ENCODE results near the gene PLET1. TPM values are rescaled to one million over a fixed set of nuclear protein-coding genes. Genes with fewer than 3 reads are reported as not detected.

PLET1 gene
- total and polyA plus RNA-seq, 2 of the 8 experiments (the other 6 are each of a cell fraction or from before 2014, with no cell fraction given), result not detected

DNA sequence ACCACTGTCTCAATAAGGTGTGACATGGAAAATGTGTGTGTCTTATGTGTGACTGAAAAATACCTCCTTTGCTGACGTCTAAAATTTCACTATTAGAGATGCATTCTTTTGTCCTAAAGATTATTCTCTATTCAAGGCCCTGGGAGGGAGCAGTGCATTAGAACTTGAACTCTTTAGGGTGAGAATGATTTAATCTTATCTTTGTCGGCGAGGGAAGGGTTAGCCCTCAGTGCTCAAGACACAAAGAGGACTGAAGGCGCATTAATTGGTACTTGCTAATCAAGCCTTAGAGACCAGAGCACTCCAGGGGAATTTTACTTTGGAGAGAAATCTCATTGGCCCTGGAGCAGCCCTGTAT, 29.8 kb upstream of the PLET1 start:
- Histone ChIP-seq H3K14ac (ENCODE audit: insufficient read length) (no peak overlapping the region), H4K5ac (ENCODE audit: insufficient read length, low read depth, low read length) (no peak overlapping the region), H2BK12ac (ENCODE audit: low read depth, low read length) (no peak overlapping the region), H3K36me3 (ENCODE audit: control insufficient read depth in 2 of 4, insufficient read depth in 4 of 4, low read length in 3 of 4) (no peaks in the 10 kb centered on the region), H3K23me2 (ENCODE audit: low read depth, low read length) (peaks cover 7% of the 10 kb centered on the region), H2BK20ac (ENCODE audit: low read length) (no peak overlapping the region), H3K4me2 (ENCODE audit: insufficient read depth in 1 of 2, low read depth in 2 of 2, low read length in 2 of 2) (peak overlapping the region; percentile 57 to 93), H3K27me3 (replicated peaks in 1 of 4; ENCODE audit: control insufficient read depth in 3 of 4, extremely low read depth in 1 of 4, insufficient read depth in 3 of 4, low read length in 3 of 4) (peaks cover 0 to 7% (median 1%) of the 10 kb centered on the region in 4 experiments; a peak in 4 of 7 replicates), H4K91ac (replicated peaks; ENCODE audit: insufficient read length, low read length) (no peak overlapping the region), H3K18ac (ENCODE audit: extremely low read depth, low read length) (0 out of 2 replicates have a peak overlapping the region, but pooled peaks have one; percentile 13), H2BK15ac (ENCODE audit: low read length) (no peak overlapping the region), H3K79me1 (ENCODE audit: low read depth, low read length) (no peaks in the 10 kb centered on the region), H3K56ac (replicated peaks; ENCODE audit: insufficient read length, low read depth, low read length) (no peak overlapping the region), H3K79me2 (ENCODE audit: control insufficient read depth in 1 of 2, insufficient read depth in 2 of 2, low read length in 2 of 2) (no peaks in the 10 kb centered on the region), H3K23ac (ENCODE audit: insufficient read length) (no peak overlapping the region), H3K4me1 (replicated peaks in 1 of 4; ENCODE audit: control insufficient read depth in 3 of 4, insufficient read depth in 4 of 4, low read length in 3 of 4) (peaks cover 0 to 5% (median 2%) of the 10 kb centered on the region in 4 experiments; a peak in 3 of 7 replicates), H2BK5ac (ENCODE audit: low read depth, low read length) (no peak overlapping the region), H2BK120ac (replicated peaks; ENCODE audit: low read depth, low read length) (no peak overlapping the region), H2AFZ (ENCODE audit: low read length) (peak overlapping the region; percentile 42; the same call in 1 of the 2 replicates), H4K20me1 (replicated peaks in 1 of 2; ENCODE audit: control insufficient read depth in 1 of 2, insufficient read depth in 2 of 2, low read length in 2 of 2) (no peaks in the 10 kb centered on the region), H3K4me3 (ENCODE audit: extremely low read depth in 1 of 4, insufficient read depth in 2 of 4, low read depth in 3 of 4, low read length in 4 of 4) (peak overlapping the region; percentile 39 to 71 (median 60)), H3K9ac (replicated peaks in 1 of 4; ENCODE audit: extremely low read depth in 1 of 4, low read depth in 3 of 4, low read length in 3 of 4) (no peak overlapping the region), H4K8ac (ENCODE audit: extremely low read depth, insufficient read depth, low read length) (no peak overlapping the region), H3K9me3 (ENCODE audit: insufficient read depth in 2 of 2, low read depth in 1 of 2, low read length in 1 of 2) (no peaks in the 10 kb centered on the region), H2AK5ac (ENCODE audit: low read depth, low read length) (no peak overlapping the region), H3K4ac (replicated peaks; ENCODE audit: insufficient read length, low read depth, low read length) (no peak overlapping the region), H3K27ac (ENCODE audit: low read depth, low read length) (no peak overlapping the region)
- 16% methylated on average over 4 of the region's 4 CpGs; no CpG with 5 or more reads in 1 of the 2 experiments for WGBS, 2 experiments (ENCODE audit: extremely low coverage in 1 of 2, insufficient coverage in 1 of 2, insufficient read length in 1 of 2, insufficient replicate concordance in 2 of 2, low coverage in 1 of 2, low lambda C conversion rate in 2 of 2, missing lambda C conversion rate in 1 of 2)
- no peak for DNase-seq (ENCODE audit: low read depth in 1 of 2, low spot score in 2 of 2)
- POLR2A ChIA-PET (ENCODE audit: partially characterized antibody), result no interaction called here
- no peak for FAIRE-seq
- CTCF ChIA-PET (ENCODE audit: partially characterized antibody), result no interaction called here
- no peak for TF ChIP-seq POLR2A (IDR thresholded peaks at IDR 0.05; ENCODE audit: control extremely low read depth in 1 of 2, low read depth in 2 of 2, low read length in 2 of 2)
- TF ChIP-seq HDAC2 (IDR thresholded peaks at IDR 0.05; ENCODE audit: borderline replicate concordance in 1 of 2, low read depth in 2 of 2, low read length in 2 of 2), result no peak
- no peak for TF ChIP-seq CHD2 (IDR thresholded peaks at IDR 0.05; ENCODE audit: low read length)
- TF ChIP-seq RXRA (IDR thresholded peaks at IDR 0.05; ENCODE audit: insufficient read depth, low read depth, low read length), result no peak
- TF ChIP-seq BCL11A (IDR thresholded peaks at IDR 0.05; ENCODE audit: low read depth in 2 of 2, low read length in 2 of 2), result no peak
- no peak for TF ChIP-seq SP4 (IDR thresholded peaks at IDR 0.05; ENCODE audit: low read length)
- TF ChIP-seq CTCF (IDR thresholded peaks at IDR 0.05; ENCODE audit: control extremely low read depth in 1 of 3, insufficient read depth in 1 of 3, low read depth in 1 of 3, low read length in 3 of 3), result no peak
- no peak for TF ChIP-seq SIRT6 (IDR thresholded peaks at IDR 0.05; ENCODE audit: low read length)
- no peak for TF ChIP-seq HDAC6 (IDR thresholded peaks at IDR 0.05; ENCODE audit: low read depth, low read length)
- no peak for TF ChIP-seq TAF7 (optimal IDR thresholded peaks at IDR 0.05; ENCODE audit: borderline replicate concordance, low read depth, low read length)
- no peak for TF ChIP-seq ZNF274 (IDR thresholded peaks at IDR 0.05; ENCODE audit: borderline replicate concordance, extremely low read depth, low read length)
- no peak for TF ChIP-seq RAD21 (IDR thresholded peaks at IDR 0.05 in 1 of 2, conservative IDR thresholded peaks at IDR 0.05 in 1 of 2; ENCODE audit: low read depth in 2 of 2, low read length in 2 of 2)
